CD14-positive monocyte (primary cell): ENCODE measurements around the gene RCBTB1. TPM values are rescaled to one million over a fixed set of nuclear protein-coding genes. Genes with fewer than 3 reads are reported as not detected.

ENCODE experiments used
- DNase-seq, 3 donors: peaks; one replicate each; pipeline ENCODE4 v3.0.0-alpha.2; 2011 to 2022
- H2AFZ ChIP-seq: 2 replicates; pipeline ENCODE4 v1.6.0; 2012; ENCODE audit warnings: mild to moderate bottlenecking, low read depth, low read length, inconsistent platforms; ENCODE audit not compliant: insufficient read depth, poor library complexity, severe bottlenecking
- H3K27ac ChIP-seq, 2 donors: 1 replicate in 1 of 2; 2 replicates in 1 of 2; pipeline ENCODE4 v1.5.1; 2012 to 2013; ENCODE audit warnings: low read length in 2 of 2, control low read depth in 1 of 2, inconsistent platforms in 1 of 2, low read depth in 1 of 2, mild to moderate bottlenecking in 1 of 2
- H3K27me3 ChIP-seq, 2 donors: one replicate each; pipeline versions ENCODE4 v1.6.0 to v1.6.1; 2011 to 2013; ENCODE audit warnings: low read length in 2 of 2; ENCODE audit not compliant: control insufficient read depth in 2 of 2, insufficient read depth in 2 of 2
- H3K36me3 ChIP-seq, 2 donors: replicated peaks in 1 of 2; 1 replicate in 1 of 2; 2 replicates in 1 of 2; pipeline versions ENCODE4 v1.5.1 to v1.6.1; 2012 to 2013; ENCODE audit warnings: low read length in 2 of 2, control low read depth in 1 of 2, inconsistent platforms in 1 of 2, mild to moderate bottlenecking in 1 of 2; ENCODE audit not compliant: insufficient read depth in 2 of 2, control insufficient read depth in 1 of 2
- H3K4me1 ChIP-seq, 2 donors: 1 replicate in 1 of 2; 2 replicates in 1 of 2; pipeline versions ENCODE4 v1.5.1 to v1.6.1; 2012 to 2013; ENCODE audit warnings: low read length in 2 of 2, control low read depth in 1 of 2, inconsistent platforms in 1 of 2, mild to moderate bottlenecking in 1 of 2, moderate library complexity in 1 of 2; ENCODE audit not compliant: insufficient read depth in 2 of 2, control insufficient read depth in 1 of 2
- H3K4me2 ChIP-seq: replicated peaks from 2 replicates; pipeline ENCODE3; 2012; ENCODE audit warnings: low read length, moderate library complexity, mild to moderate bottlenecking; ENCODE audit not compliant: poor library complexity, severe bottlenecking; ENCODE audit errors: extremely low read depth
- H3K4me3 ChIP-seq, 3 experiments: fragments of 200-600 bp in 1 of 3; sonication (generic) in 1 of 3; replicated peaks in 1 of 3; 1 replicate in 2 of 3; 2 replicates in 1 of 3; pipeline ENCODE4 v1.5.1; 2011 to 2013; ENCODE audit warnings: low read length in 3 of 3, mild to moderate bottlenecking in 3 of 3, control low read depth in 2 of 3, low read depth in 2 of 3, inconsistent platforms in 1 of 3, moderate library complexity in 1 of 3
- H3K79me2 ChIP-seq: 2 replicates; pipeline ENCODE4 v1.6.0; 2012; ENCODE audit warnings: mild to moderate bottlenecking, control low read depth, inconsistent platforms, low read length, moderate library complexity; ENCODE audit not compliant: insufficient read depth
- H3K9ac ChIP-seq: 2 replicates; pipeline ENCODE4 v1.6.0; 2017; ENCODE audit warnings: low read length, mild to moderate bottlenecking; ENCODE audit not compliant: insufficient read depth, poor library complexity, severe bottlenecking
- H3K9me3 ChIP-seq, 2 donors: replicated peaks in 1 of 2; 1 replicate in 1 of 2; 2 replicates in 1 of 2; pipeline versions ENCODE4 v1.5.1 to v1.6.1; 2012 to 2013; ENCODE audit warnings: low read length in 2 of 2, control low read depth in 1 of 2; ENCODE audit not compliant: control insufficient read depth in 1 of 2, insufficient read depth in 1 of 2
- H4K20me1 ChIP-seq: 2 replicates; pipeline ENCODE4 v1.6.0; 2012; ENCODE audit warnings: mild to moderate bottlenecking, low read length, control low read depth, moderate library complexity; ENCODE audit not compliant: insufficient read depth
- H3K27ac Mint-ChIP-seq, 7 donors: one replicate each; pipeline ENCODE4 v1.8.0; 2020; ENCODE audit warnings: mild to moderate bottlenecking in 7 of 7, mixed read lengths in 7 of 7, moderate library complexity in 6 of 7, inconsistent platforms in 2 of 7
- H3K27me3 Mint-ChIP-seq, 3 donors: one replicate each; pipeline ENCODE4 v1.8.0; 2021 to 2022; ENCODE audit warnings: low read depth in 3 of 3, mild to moderate bottlenecking in 3 of 3, mixed read lengths in 3 of 3, moderate library complexity in 3 of 3, inconsistent platforms in 1 of 3
- H3K36me3 Mint-ChIP-seq, 2 donors: one replicate each; pipeline ENCODE4 v1.8.0; 2020; ENCODE audit warnings: mixed read lengths in 2 of 2, inconsistent platforms in 1 of 2, mild to moderate bottlenecking in 1 of 2
- H3K4me1 Mint-ChIP-seq: one replicate; pipeline ENCODE4 v1.8.0; 2020; ENCODE audit warnings: mild to moderate bottlenecking, mixed read lengths
- H3K4me3 Mint-ChIP-seq, 2 donors: one replicate each; pipeline ENCODE4 v1.8.0; 2020; ENCODE audit warnings: mild to moderate bottlenecking in 2 of 2, mixed read lengths in 2 of 2, moderate library complexity in 1 of 2
- H3K9me3 Mint-ChIP-seq, 7 donors: one replicate each; pipeline ENCODE4 v1.8.0; 2020 to 2022; ENCODE audit warnings: mixed read lengths in 7 of 7, mild to moderate bottlenecking in 6 of 7, moderate library complexity in 6 of 7, inconsistent platforms in 2 of 7
- WGBS: methylation state at CpG from one replicate; pipeline ENCODE4 v1.1.5; 2013; ENCODE audit warnings: missing lambda C conversion rate; ENCODE audit not compliant: insufficient coverage; 5-methylcytosine and 5-hydroxymethylcytosine counted together
- intact Hi-C, 2 donors: fragments of 100-400 bp; cut with micrococcal nuclease; formaldehyde crosslinking; loops; one replicate each; pipeline versions ENCODE4 v1.15.0 to v1.15.1; 2023
- polyA plus RNA-seq, 3 donors: library from polyadenylated mRNA; depleted of rRNA in 1 of 3; unstranded in 2 of 3; stranded (reverse) in 1 of 3; fragments of 300-500 nt in 2 of 3; fragments of >200 nt in 1 of 3; fragmentation: Illumina TruSeq in 2 of 3; gene quantifications; 1 replicate in 2 of 3; 2 replicates in 1 of 3; pipeline ENCODE4 v1.2.3, GENCODE V29; 2012 to 2021
- TF ChIP-seq, protein P1 (sequence below): fragments of 200-600 bp; IDR thresholded peaks from one replicate; pipeline ENCODE4 v1.8.0; 2022; ENCODE audit warnings: antibody characterized with exemption, mild to moderate bottlenecking

Gene RCBTB1
- polyA plus RNA-seq, 3 donors, result 9.8 to 19.4 (median 13.2) TPM

DNA sequence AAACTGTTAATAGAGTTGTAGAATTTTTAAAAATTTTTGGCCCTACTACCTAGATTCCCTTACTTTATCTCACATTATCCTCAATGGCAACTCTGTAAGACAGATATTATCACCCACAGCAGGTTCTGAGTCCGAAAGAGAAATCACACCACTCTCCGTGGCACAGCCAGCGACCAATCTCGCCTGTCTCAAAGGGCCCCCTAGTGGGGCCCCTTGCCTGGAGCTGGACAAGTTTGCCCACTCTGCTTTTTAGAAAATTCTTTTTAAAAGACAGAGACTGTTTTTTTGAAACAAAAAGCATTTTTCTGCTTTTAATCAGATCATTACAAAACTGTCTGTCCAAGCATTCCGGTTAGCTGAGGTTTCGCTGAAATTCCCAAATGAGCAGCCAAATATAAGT, 67.9 kb downstream of the RCBTB1 start:
- Histone ChIP-seq H3K9me3 (no peaks in the 10 kb centered on the region), H3K27ac (no peak overlapping the region), H3K27me3 (no peaks in the 10 kb centered on the region), H3K4me2 (no peak overlapping the region), H3K9ac (no peak overlapping the region), H4K20me1 (peaks cover 17% of the 10 kb centered on the region), H3K36me3 (peaks cover 80 to 99% of the 10 kb centered on the region in 2 donors), H3K4me3 (no peak overlapping the region), H3K79me2 (no peaks in the 10 kb centered on the region), H2AFZ (no peak overlapping the region), H3K4me1 (no peaks in the 10 kb centered on the region)
- H3K27me3 Mint-ChIP-seq, result peaks cover 0 to 2% (median 2%) of the 10 kb centered on the region in 3 donors
- peak overlapping the region in 1 of 7 donors; percentile 49 for H3K27ac Mint-ChIP-seq
- peaks cover 81 to 93% of the 10 kb centered on the region in 2 donors for H3K36me3 Mint-ChIP-seq
- TF ChIP-seq, protein P1, sequence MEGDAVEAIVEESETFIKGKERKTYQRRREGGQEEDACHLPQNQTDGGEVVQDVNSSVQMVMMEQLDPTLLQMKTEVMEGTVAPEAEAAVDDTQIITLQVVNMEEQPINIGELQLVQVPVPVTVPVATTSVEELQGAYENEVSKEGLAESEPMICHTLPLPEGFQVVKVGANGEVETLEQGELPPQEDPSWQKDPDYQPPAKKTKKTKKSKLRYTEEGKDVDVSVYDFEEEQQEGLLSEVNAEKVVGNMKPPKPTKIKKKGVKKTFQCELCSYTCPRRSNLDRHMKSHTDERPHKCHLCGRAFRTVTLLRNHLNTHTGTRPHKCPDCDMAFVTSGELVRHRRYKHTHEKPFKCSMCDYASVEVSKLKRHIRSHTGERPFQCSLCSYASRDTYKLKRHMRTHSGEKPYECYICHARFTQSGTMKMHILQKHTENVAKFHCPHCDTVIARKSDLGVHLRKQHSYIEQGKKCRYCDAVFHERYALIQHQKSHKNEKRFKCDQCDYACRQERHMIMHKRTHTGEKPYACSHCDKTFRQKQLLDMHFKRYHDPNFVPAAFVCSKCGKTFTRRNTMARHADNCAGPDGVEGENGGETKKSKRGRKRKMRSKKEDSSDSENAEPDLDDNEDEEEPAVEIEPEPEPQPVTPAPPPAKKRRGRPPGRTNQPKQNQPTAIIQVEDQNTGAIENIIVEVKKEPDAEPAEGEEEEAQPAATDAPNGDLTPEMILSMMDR, result no peak
- no peak for DNase-seq
- WGBS, result 83% methylated on average over 4 of the region's 6 CpGs
- H3K4me1 Mint-ChIP-seq, result no peaks in the 10 kb centered on the region
- no peak overlapping the region for H3K4me3 Mint-ChIP-seq
- H3K9me3 Mint-ChIP-seq, result peaks cover 0 to 1% (median 0%) of the 10 kb centered on the region in 7 donors
- intact Hi-C loops, result no loop called here

DNA sequence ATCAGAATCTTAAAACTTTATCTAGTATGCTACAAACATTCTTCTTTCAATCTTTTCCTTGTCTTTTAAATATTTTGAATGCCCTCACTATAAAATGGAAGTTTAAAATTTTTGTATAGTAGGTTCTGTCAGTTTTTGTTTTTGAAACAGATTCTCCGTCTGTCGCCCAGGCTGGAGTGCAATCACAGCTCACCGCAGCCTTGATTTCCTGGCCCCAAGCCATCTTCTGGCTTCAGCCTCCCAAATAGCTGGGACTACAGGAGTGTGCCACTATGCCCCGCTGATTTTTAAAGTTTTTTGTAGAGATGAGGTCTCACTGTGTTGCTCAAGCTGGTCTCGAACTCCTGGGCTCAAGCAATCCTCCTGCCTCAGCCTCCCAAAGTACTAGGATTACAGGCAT, 68.9 kb downstream of the RCBTB1 start:
- no peak for DNase-seq
- Histone ChIP-seq H2AFZ (no peak overlapping the region), H3K79me2 (no peaks in the 10 kb centered on the region), H3K4me2 (no peak overlapping the region), H3K36me3 (peaks cover 78 to 99% of the 10 kb centered on the region in 2 donors), H3K27ac (no peak overlapping the region), H3K4me1 (no peaks in the 10 kb centered on the region), H3K9me3 (no peaks in the 10 kb centered on the region), H4K20me1 (peaks cover 17% of the 10 kb centered on the region), H3K9ac (no peak overlapping the region), H3K4me3 (no peak overlapping the region), H3K27me3 (no peaks in the 10 kb centered on the region)
- 93% methylated on average over 3 of the region's 5 CpGs for WGBS
- Mint-ChIP-seq H3K4me1 (no peaks in the 10 kb centered on the region), H3K9me3 (peaks cover 0 to 1% (median 0%) of the 10 kb centered on the region in 7 donors), H3K27me3 (peaks cover 0 to 2% (median 2%) of the 10 kb centered on the region in 3 donors), H3K27ac (peak overlapping the region in 2 of 7 donors; percentile 43 to 49), H3K36me3 (peaks cover 81 to 88% of the 10 kb centered on the region in 2 donors), H3K4me3 (no peak overlapping the region)
- intact Hi-C loops, result no loop called here
- TF ChIP-seq, protein P1, result no peak
